Cardiac septum (tissue), 1 donor: ENCODE measurements around the gene GJB1. TPM values are rescaled to one million over a fixed set of nuclear protein-coding genes. Genes with fewer than 3 reads are reported as not detected.
"Not testable (repeated sequence)": the region's sequence is repeated elsewhere in the genome, so short reads cannot be mapped to it uniquely, and the experiment has no call there.

Experiments used
- DNase-seq: peaks from one replicate; pipeline ENCODE4 v3.0.0-alpha.2; 2020; ENCODE audit warnings: low spot score
- intact Hi-C: fragments of 100-400 bp; cut with DNase I; formaldehyde crosslinking; loops from one replicate; pipeline ENCODE4 v1.14.0; 2022
- total RNA-seq: library from RNA; stranded (reverse); fragmentation: NEBNext Ultra II Directional; extraction: Animal tissue kit (Norgen Biotek cat#: 25700); gene quantifications from one replicate; pipeline ENCODE4 v1.2.1, GENCODE V29; 2021
- donor health status: DM: no; HTN: no; CAD: no.

The GJB1 gene
- total RNA-seq, 1 donor from 2014 or later, result not detected

DNA sequence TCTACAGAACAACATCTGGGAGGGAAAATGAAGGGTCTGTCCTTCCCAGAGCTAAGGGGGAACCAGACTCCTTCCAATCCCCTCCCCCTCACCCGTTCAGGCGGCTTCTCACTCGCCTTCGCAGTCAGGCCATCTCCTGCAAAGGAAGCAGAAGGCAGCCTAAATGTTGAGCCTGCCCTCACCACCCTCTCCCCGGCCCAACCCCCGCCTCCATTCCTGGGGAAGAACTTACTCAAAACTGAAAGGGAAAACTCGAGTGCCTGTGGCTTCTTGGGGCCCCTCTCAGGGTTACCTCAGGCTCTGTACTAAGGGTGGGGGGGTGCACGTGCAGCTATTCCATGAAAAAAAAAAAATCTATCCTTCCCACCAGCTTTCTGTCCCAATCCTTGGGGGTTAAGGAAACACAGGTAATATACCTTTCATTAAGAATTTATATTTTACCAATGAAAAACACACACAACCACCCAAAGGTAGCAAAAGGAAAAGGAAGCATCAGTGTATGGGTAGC, 28.5 kb downstream of the GJB1 start:
- intact Hi-C loops, result loop anchor here (5.0 to 10.0 kb wide), 2 partner anchors 53 to 116 kb away; partner anchors contain the start of genes ITGB1BP2 and TAF1

DNA sequence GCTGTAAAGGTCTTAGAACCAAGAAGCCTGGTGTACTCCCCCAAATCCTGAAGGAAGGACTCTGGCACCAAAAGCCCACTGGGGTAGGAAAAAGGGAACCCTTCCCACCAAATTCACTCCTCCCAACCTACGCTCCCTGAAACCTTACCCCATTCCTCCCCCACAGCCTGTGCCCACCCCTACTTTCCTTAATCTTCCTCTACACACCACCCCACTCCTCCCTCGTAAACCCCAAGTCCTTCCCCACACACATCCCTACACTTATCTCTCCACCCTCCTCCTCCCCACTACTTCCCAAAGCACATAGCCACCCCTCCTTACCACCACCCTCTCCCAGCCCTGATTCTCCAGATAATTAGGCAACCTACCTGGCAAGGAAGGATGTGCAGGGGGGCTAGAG, 29.2 kb downstream of the GJB1 start:
- DNase-seq, result no peak
- intact Hi-C loops, result loop anchor here (5.0 to 10.0 kb wide), 2 partner anchors 53 to 115 kb away; partner anchors contain the start of genes ITGB1BP2 and TAF1

More for the DNA sequence above, 28.5 kb downstream of the GJB1 start:
- DNase-seq, result no peak

DNA sequence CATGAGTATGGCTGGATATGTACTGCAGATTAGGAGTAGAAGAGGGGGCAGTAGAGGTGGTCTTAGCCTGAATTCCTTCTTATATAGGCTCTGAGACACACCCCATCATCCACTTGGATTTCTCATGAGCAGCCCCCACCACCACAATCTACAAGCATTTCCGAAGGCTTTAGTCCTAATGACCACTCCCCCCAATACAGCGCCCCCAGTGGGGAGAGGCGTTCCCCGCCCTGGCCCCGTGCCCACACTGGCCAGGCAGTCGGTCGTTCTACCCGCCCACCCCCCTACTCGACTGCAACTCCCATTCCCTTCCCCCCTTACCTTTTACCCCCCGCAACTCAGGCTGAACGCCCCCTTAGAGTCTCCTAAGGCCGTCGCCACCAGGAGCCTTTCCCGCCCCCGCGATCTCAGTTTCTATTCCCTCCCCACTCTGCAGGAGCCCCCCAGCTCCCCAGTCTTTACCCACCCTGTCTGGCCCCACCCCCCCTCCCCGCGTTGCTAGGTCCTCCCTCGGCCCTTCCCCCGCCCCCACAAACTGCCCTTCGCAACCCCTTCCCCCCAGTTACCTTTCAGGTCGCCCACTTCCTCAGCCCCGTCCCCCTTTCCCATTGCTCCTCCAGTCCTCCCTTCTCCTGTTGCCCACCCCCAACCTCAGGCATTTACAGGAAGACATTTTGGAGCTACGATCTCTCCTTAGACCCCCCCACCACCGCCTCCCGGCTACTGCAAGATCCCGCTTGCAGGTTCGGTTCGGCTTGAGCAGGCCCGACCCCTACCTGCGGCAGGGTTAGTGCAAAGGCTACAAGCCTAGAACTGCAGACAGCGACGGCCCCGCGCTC, 30.4 kb downstream of the GJB1 start:
- intact Hi-C loops, result loop anchor here (5.0 to 10.0 kb wide), 2 partner anchors 51 to 114 kb away; partner anchors contain the start of genes ITGB1BP2 and TAF1
- DNase-seq, result no peak

DNA sequence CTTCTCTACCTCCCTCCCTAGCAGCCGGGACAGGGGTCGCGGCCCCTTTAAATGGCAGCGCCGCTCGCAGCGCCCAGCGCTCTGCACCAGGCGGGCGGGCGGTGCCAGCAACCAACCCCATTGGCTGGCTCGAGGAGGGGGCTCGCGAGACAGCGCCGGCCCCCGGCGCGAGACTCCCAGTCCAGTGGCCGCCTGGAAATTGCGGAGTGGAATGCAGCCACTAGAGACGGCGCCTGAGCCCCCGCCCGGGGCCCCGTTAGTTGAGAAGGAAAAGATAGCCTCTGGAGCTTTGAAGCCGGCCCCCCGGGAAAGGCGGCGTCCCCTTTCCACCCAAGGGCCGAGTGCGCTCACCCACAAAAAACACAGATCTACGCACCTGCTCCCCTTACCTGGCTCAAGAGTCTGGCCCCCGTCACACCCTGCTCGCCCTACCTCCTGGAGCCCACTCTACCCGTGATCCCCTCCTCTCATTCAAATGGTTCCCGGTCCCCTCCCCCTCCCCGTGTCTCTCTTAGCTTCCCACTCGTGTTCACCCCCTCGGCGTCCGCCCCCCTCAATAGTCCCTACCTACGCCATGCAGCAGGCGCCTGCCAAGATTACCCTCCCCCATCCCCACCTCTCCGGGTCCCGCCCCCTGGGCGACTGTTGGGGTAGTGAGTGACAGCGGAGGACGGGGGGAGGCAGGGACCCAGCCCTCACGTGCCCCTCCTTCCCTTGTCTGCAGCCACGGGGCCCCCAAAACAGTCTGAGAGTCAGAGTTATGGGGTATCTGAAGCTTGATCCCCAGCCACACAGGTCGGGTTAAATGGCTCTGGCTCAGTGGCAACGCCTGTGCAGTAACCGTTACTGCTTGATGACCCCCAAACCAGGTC, 31.3 kb downstream of the GJB1 start, which contains the start of gene ZMYM3:
TSS of gene ZMYM3 (minus strand) at position 49 of the 872 bp plus-strand sequence. CDS start 885 bp downstream, outside the sequence.
- peak; percentile 93 for DNase-seq
- intact Hi-C loops, result loop anchor here (5.0 to 10.0 kb wide), 2 partner anchors 50 to 113 kb away; partner anchors contain the start of genes ITGB1BP2 and TAF1

DNA sequence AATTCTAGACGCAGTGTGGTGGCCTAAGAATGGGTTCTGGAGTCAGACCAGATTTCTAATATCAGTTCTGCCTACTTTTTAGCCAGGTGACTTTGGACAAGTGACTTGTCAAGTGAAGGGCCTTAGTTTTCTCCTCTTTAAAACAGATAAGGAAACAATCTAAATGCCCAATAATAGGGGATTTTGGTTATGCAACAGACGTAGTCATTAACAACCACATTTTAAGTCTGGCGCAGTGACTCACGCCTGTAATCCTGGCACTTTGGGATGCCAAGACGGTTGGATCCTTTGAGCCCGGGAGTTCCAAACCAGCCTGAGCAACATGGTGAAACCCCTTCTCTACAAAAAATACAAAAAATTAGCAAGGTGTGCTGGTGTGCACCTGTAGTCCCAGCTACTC, 33.0 kb downstream of the GJB1 start:
- no peak for DNase-seq
- intact Hi-C loops, result loop anchor here (10.0 kb wide), 1 partner anchor 49 kb away; the partner anchor contains the start of gene ITGB1BP2

DNA sequence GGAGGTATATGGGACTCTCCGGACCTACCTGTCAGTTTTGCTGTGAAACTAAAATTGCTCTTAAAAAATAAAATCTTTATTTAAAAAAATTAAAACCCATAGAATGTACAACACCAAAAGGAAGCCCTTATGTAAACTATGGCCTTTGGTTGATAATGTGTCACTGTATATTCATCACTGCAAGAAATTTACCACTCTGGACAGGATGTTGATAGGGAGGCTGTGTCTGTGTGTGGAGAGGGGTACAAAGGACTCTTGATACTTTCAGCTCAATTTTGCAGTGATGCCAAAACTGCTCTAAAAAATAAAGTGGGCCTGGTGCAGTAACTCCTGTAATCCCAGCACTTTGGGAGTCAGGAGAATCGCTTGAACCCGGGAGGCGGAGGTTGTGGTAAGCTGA, 33.8 kb downstream of the GJB1 start:
- intact Hi-C loops, result loop anchor here (10.0 kb wide), 1 partner anchor 48 kb away; the partner anchor contains the start of gene ITGB1BP2
- no peak for DNase-seq

DNA sequence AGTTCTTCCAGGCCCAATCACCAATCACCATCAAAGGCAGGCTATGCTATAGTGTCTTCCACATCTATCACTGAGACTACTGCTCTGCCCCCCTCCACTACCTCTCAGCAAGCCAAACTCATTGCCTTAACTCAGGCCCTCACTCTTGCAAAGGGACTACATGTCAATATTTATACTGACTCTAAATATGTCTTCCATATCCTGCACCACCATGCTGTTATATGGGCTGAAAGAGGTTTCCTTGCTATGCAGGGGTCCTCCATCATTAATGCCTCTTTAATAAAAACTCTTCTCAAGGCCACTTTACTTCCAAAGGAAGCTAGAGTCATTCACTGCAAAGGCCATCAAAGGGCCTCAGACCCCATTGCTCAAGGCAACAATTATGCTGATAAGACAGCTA, 45.6 kb downstream of the GJB1 start:
- intact Hi-C loops, DNase-seq: not testable (repeated sequence)

DNA sequence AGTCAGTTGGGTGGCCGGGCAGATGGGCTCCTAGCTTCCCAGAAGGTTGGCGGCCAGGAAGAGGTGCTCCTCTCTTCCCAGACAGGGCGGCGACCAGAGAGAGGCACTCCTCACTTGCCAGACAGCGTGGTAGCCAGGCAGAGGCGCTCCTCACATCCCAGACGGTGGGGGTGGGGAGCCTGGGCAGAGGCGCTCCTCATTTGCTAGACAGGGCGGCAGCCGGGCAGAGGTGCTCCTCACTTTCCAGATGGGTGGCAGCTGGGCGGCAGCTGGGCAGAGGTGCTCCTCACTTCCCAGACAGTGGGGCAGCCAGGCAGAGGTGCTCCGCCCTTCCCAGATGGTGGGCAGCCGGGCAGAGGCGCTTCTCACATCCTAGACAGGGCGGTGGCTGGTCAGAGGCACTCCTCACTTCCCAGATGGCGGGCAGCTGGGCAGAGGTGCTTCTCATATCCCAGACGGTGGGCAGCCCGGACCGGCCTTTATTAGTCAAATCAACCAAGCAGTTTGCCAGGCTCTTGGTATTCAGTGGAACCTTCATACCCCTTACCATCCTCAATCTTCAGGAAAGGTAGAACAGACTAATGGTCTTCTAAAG, 46.9 kb downstream of the GJB1 start:
- no peak for DNase-seq
- intact Hi-C loops, result no loop called here

DNA sequence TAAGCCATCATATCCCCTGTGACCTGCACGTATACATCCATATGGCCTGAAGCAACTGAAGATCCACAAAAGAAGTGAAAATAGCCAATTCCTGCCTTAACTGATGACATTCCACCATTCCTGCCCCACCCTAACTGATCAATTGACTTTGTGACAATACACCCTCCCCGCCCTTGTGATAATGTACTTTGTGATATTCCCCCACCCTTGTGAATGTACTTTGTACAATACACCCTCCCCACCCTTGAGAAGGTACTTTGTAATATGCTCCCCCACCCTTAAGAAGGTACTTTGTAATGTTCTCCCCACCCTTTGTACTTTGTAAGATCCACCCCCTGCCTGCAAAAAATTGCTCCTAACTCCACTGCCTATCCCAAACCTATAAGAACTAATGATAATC, 49.3 kb downstream of the GJB1 start:
- DNase-seq, intact Hi-C loops: not testable (repeated sequence)

Other genes starting within 250 kb of the GJB1 start
- gene SNX12, start 154.9 kb upstream of the GJB1 start, total RNA-seq, result 52.7 TPM
- gene FOXO4, start 127.4 kb upstream of the GJB1 start, total RNA-seq, result 37.4 TPM
- gene CXorf65, start 116.5 kb upstream of the GJB1 start, total RNA-seq, result not detected
- 2.3 TPM for gene IL2RG, start 111.6 kb upstream of the GJB1 start, total RNA-seq
- gene MED12, start 104.6 kb upstream of the GJB1 start, total RNA-seq, result 19.1 TPM
- gene NLGN3, start 78.4 kb upstream of the GJB1 start, total RNA-seq, result 0.67 TPM
- gene ZMYM3, start 30.9 kb downstream of the GJB1 start, total RNA-seq, result 12.7 TPM
- gene NONO, start 60.4 kb downstream of the GJB1 start, total RNA-seq, result 107 TPM
- 85.5 TPM for gene ITGB1BP2, start 78.5 kb downstream of the GJB1 start, total RNA-seq
- 25.7 TPM for gene TAF1, start 143.1 kb downstream of the GJB1 start, total RNA-seq